WTC11 (cell line): ENCODE data around the gene CSH2. TPM values are rescaled to one million over a fixed set of nuclear protein-coding genes. Genes with fewer than 3 reads are reported as not detected.
A peak's percentile ranks its signal among the peaks of the same experiment; 100 is the strongest.

Experiments
- ATAC-seq: fragments of 200-7000 bp; cut with Tn5 transposase; 2 replicates; pipeline ENCODE4 v1.10.0; 2021; ENCODE audit warnings: mild to moderate bottlenecking, moderate library complexity
- CTCF ChIA-PET: fragments of 300-600 bp; sonication (Branson Sonifier 250); formaldehyde crosslinking; loops from one replicate; lab custom pipeline; 2021; ENCODE audit warnings: antibody characterized with exemption; lab: Charles Lee
- POLR2A ChIA-PET: fragments of 350-600 bp; sonication (Branson Sonifier 250); formaldehyde crosslinking; loops from one replicate; lab custom pipeline; 2021; ENCODE audit warnings: antibody characterized with exemption; lab: Charles Lee
- DNase-seq: peaks from one replicate; pipeline ENCODE4 v3.0.0; 2021; ENCODE audit warnings: low spot score
- H3K27ac Mint-ChIP-seq: 2 replicates; pipeline ENCODE4 v1.8.0; 2021; ENCODE audit warnings: mixed read lengths
- H3K27me3 Mint-ChIP-seq: 2 replicates; pipeline ENCODE4 v1.8.0; 2021; ENCODE audit warnings: low read depth, mild to moderate bottlenecking, moderate library complexity, mixed read lengths
- H3K36me3 Mint-ChIP-seq: 2 replicates; pipeline ENCODE4 v1.8.0; 2021; ENCODE audit warnings: mixed read lengths
- H3K4me1 Mint-ChIP-seq: 2 replicates; pipeline ENCODE4 v1.8.0; 2022; ENCODE audit warnings: mixed read lengths
- H3K4me3 Mint-ChIP-seq: 2 replicates; pipeline ENCODE4 v1.8.0; 2021; ENCODE audit warnings: mild to moderate bottlenecking, moderate library complexity, mixed read lengths
- H3K9me3 Mint-ChIP-seq: 2 replicates; pipeline ENCODE4 v1.8.0; 2021; ENCODE audit warnings: mixed read lengths
- AFF4 ChIP-seq: sonication (generic); formaldehyde crosslinking; IDR thresholded peaks from 2 replicates; pipeline ENCODE4 v1.8.1; 2023; ENCODE audit warnings: mild to moderate bottlenecking, missing genetic modification reagents, borderline replicate concordance
- CREB1 ChIP-seq: sonication (generic); formaldehyde crosslinking; IDR thresholded peaks from 2 replicates; pipeline ENCODE4 v1.8.0; 2023; ENCODE audit warnings: mild to moderate bottlenecking, missing genetic modification reagents
- CTCF ChIP-seq: fragments of 200-600 bp; IDR thresholded peaks from 2 replicates; pipeline ENCODE4 v1.8.0; 2022; ENCODE audit warnings: antibody characterized with exemption
- E2F1 ChIP-seq: sonication (generic); formaldehyde crosslinking; IDR thresholded peaks from 2 replicates; pipeline ENCODE4 v1.8.0; 2022; ENCODE audit warnings: mild to moderate bottlenecking, missing genetic modification reagents
- E2F4 ChIP-seq: sonication (generic); formaldehyde crosslinking; IDR thresholded peaks from 2 replicates; pipeline ENCODE4 v1.8.1; 2022; ENCODE audit warnings: low read depth, mild to moderate bottlenecking, moderate library complexity, missing genetic modification reagents, borderline replicate concordance
- ELF4 ChIP-seq: sonication (generic); formaldehyde crosslinking; IDR thresholded peaks from 2 replicates; pipeline ENCODE4 v1.8.1; 2022; ENCODE audit warnings: low read depth, mild to moderate bottlenecking, moderate library complexity, missing genetic modification reagents
- FOXJ3 ChIP-seq: sonication (generic); formaldehyde crosslinking; IDR thresholded peaks from 2 replicates; pipeline ENCODE4 v1.9.0; 2021; ENCODE audit warnings: missing genetic modification reagents, mild to moderate bottlenecking, borderline replicate concordance
- FOXP4 ChIP-seq: sonication (generic); formaldehyde crosslinking; IDR thresholded peaks from 2 replicates; pipeline ENCODE4 v1.8.0; 2022; ENCODE audit warnings: mild to moderate bottlenecking, missing genetic modification reagents
- HMGXB4 ChIP-seq: sonication (generic); formaldehyde crosslinking; IDR thresholded peaks from 2 replicates; pipeline ENCODE4 v1.8.1; 2023; ENCODE audit warnings: mild to moderate bottlenecking, moderate library complexity, missing genetic modification reagents
- MYBL2 ChIP-seq: sonication (generic); formaldehyde crosslinking; IDR thresholded peaks from 2 replicates; pipeline ENCODE4 v1.8.1; 2023; ENCODE audit warnings: mild to moderate bottlenecking, moderate library complexity, missing genetic modification reagents
- PREB ChIP-seq: sonication (generic); formaldehyde crosslinking; IDR thresholded peaks from 2 replicates; pipeline ENCODE4 v1.8.1; 2022; ENCODE audit warnings: mild to moderate bottlenecking, missing genetic modification reagents, moderate library complexity, borderline replicate concordance
- RELA ChIP-seq: sonication (generic); formaldehyde crosslinking; IDR thresholded peaks from 2 replicates; pipeline ENCODE4 v1.8.1; 2022; ENCODE audit warnings: missing genetic modification reagents, mild to moderate bottlenecking, borderline replicate concordance
- SMAD3 ChIP-seq: sonication (generic); formaldehyde crosslinking; IDR thresholded peaks from 2 replicates; pipeline ENCODE4 v1.8.0; 2022; ENCODE audit warnings: missing genetic modification reagents, mild to moderate bottlenecking, borderline replicate concordance
- TCF7 ChIP-seq: sonication (generic); formaldehyde crosslinking; IDR thresholded peaks from 2 replicates; pipeline ENCODE4 v1.8.0; 2022; ENCODE audit warnings: mild to moderate bottlenecking, low read depth, missing genetic modification reagents, moderate library complexity
- TEAD1 ChIP-seq: sonication (generic); formaldehyde crosslinking; IDR thresholded peaks from 2 replicates; pipeline ENCODE4 v1.8.0; 2022; ENCODE audit warnings: mild to moderate bottlenecking, missing genetic modification reagents
- TEAD4 ChIP-seq: sonication (generic); formaldehyde crosslinking; IDR thresholded peaks from 2 replicates; pipeline ENCODE4 v1.8.0; 2022; ENCODE audit warnings: mild to moderate bottlenecking, missing genetic modification reagents
- ZBTB21 ChIP-seq: sonication (generic); formaldehyde crosslinking; IDR thresholded peaks from 2 replicates; pipeline ENCODE4 v1.8.1; 2023; ENCODE audit warnings: mild to moderate bottlenecking, missing genetic modification reagents, borderline replicate concordance
- ZNF138 ChIP-seq: sonication (generic); formaldehyde crosslinking; conservative IDR thresholded peaks from 2 replicates; pipeline ENCODE4 v1.8.1; 2022; ENCODE audit warnings: mild to moderate bottlenecking, moderate library complexity, missing genetic modification reagents
- ZNF671 ChIP-seq: fragments of 250-450 bp; sonication (Bioruptor Pico); IDR thresholded peaks from 2 replicates; pipeline ENCODE4 v1.8.0; 2021; ENCODE audit warnings: mild to moderate bottlenecking
- total RNA-seq: library from RNA; stranded (reverse); gene quantifications from 3 replicates; pipeline ENCODE4 v1.2.3, GENCODE V29; 2021

The CSH2 gene
- total RNA-seq, 1 experiment from 2014 or later, result not detected

- no peak for DNase-seq
- H3K4me1 Mint-ChIP-seq, result peaks cover 18% of the 10 kb centered on the region
- H3K27me3 Mint-ChIP-seq, result no peaks in the 10 kb centered on the region; the same call in 1 of the 2 replicates
- H3K27ac Mint-ChIP-seq, result 0 out of 2 replicates have a peak overlapping the region, but pooled peaks have one; percentile 50
- H3K4me3 Mint-ChIP-seq, result peak overlapping the region; percentile 25; the same call in 1 of the 2 replicates
- H3K9me3 Mint-ChIP-seq, result no peaks in the 10 kb centered on the region
- CTCF ChIA-PET, result no interaction called here
- TF ChIP-seq ZNF671 (CRISPR knock-in tag), result no peak
- TF ChIP-seq TEAD4 (CRISPR knock-in tag), result no peak
- no peak for TF ChIP-seq SMAD3
- TF ChIP-seq TEAD1, result no peak
- no peak for TF ChIP-seq ELF4 (CRISPR knock-in tag)
- TF ChIP-seq CTCF, result no peak
- no peak for TF ChIP-seq PREB (CRISPR knock-in tag)
- no peak for TF ChIP-seq RELA (CRISPR knock-in tag)
- TF ChIP-seq ZBTB21, result no peak
- TF ChIP-seq MYBL2, result no peak
- no peak for TF ChIP-seq TCF7
- no peak for TF ChIP-seq FOXJ3 (CRISPR knock-in tag)
- TF ChIP-seq AFF4 (CRISPR knock-in tag), result no peak
- TF ChIP-seq E2F1 (CRISPR knock-in tag), result no peak
- no peak for TF ChIP-seq E2F4 (CRISPR knock-in tag)
- no peak for TF ChIP-seq FOXP4
- no peak for TF ChIP-seq ZNF138 (CRISPR knock-in tag)
- no peak for TF ChIP-seq HMGXB4
- no peak for TF ChIP-seq CREB1 (CRISPR knock-in tag)
- TF ChIP-seq, all 79 proteins: peak for 0
- POLR2A ChIA-PET, result interaction anchor here (1.2 kb wide), 1 partner anchor 50 kb away, joined by 5 read pairs; the partner anchor contains the start of genes CCDC47 and DDX42
- peaks cover 75% of the 10 kb centered on the region for H3K36me3 Mint-ChIP-seq
- ATAC-seq, result no peak
Observed at GRCh38 chr17:63824362-63824761, 49.1 kb downstream of the CSH2 start.
